Measurements from ENCODE around the gene CDYL2. TPM values are rescaled to one million over a fixed set of nuclear protein-coding genes. Genes with fewer than 3 reads are reported as not detected.
"Not testable (repeated sequence)": the region's sequence is repeated elsewhere in the genome, so short reads cannot be mapped to it uniquely, and the experiment has no call there.

The CDYL2 gene
- total and polyA plus RNA-seq, 2 experiments from 2014 or later: 7.4 to 12.2 TPM

- Histone ChIP-seq H3K27me3 (no peaks in the 10 kb centered on the region), H3K4me2 (peak overlapping the region; percentile 12), H2AFZ (no peak overlapping the region), H3K9me2 (replicated peaks; ENCODE audit: insufficient read depth) (no peaks in the 10 kb centered on the region), H3K79me2 (peaks cover 37% of the 10 kb centered on the region), H3K36me3 (replicated peaks; ENCODE audit: insufficient read depth, low read depth) (no peaks in the 10 kb centered on the region), H3K4me3 (no peak overlapping the region), H4K20me1 (ENCODE audit: insufficient read depth, poor library complexity, severe bottlenecking) (no peaks in the 10 kb centered on the region), H3K9me3 (ENCODE audit: low read depth) (no peaks in the 10 kb centered on the region), H3K4me1 (ENCODE audit: insufficient read depth) (no peaks in the 10 kb centered on the region), H3K27ac (no peak overlapping the region)
- TF ChIP-seq EZH2phosphoT487 (IDR thresholded peaks at IDR 0.05; ENCODE audit: low read depth, severe bottlenecking, unreplicated experiment) (no peak), CTCF (IDR thresholded peaks at IDR 0.05; ENCODE audit: poor library complexity) (no peak), EZH2 (IDR thresholded peaks at IDR 0.05; ENCODE audit: borderline replicate concordance) (no peak)
- DNase-seq (ENCODE audit: low spot score): peak; percentile 18
- 70% methylated on average over 5 of the region's 5 CpGs for WGBS (ENCODE audit: low lambda C conversion rate, missing lambda C conversion rate)
Observed at GRCh38 chr16:80790751-80791150, 13.6 kb downstream of the CDYL2 start.

- no peak overlapping the region for H3K4me3 ChIP-seq
- DNase-seq (ENCODE audit: low spot score): no peak
- H3K4me1 ChIP-seq (ENCODE audit: insufficient read depth): no peaks in the 10 kb centered on the region
- H3K9me3 ChIP-seq (ENCODE audit: low read depth): peaks cover 7% of the 10 kb centered on the region
- no peaks in the 10 kb centered on the region for H3K9me2 ChIP-seq (replicated peaks; ENCODE audit: insufficient read depth)
- no peaks in the 10 kb centered on the region for H3K27me3 ChIP-seq
- TF ChIP-seq EZH2 (IDR thresholded peaks at IDR 0.05; ENCODE audit: borderline replicate concordance) (no peak), EZH2phosphoT487 (IDR thresholded peaks at IDR 0.05; ENCODE audit: low read depth, severe bottlenecking, unreplicated experiment) (no peak), CTCF (IDR thresholded peaks at IDR 0.05; ENCODE audit: poor library complexity) (no peak)
- H2AFZ ChIP-seq: no peak overlapping the region
- no peaks in the 10 kb centered on the region for H3K36me3 ChIP-seq (replicated peaks; ENCODE audit: insufficient read depth, low read depth)
- 77% methylated on average over 2 of the region's 2 CpGs for WGBS (ENCODE audit: low lambda C conversion rate, missing lambda C conversion rate)
- no peak overlapping the region for H3K4me2 ChIP-seq
- no peaks in the 10 kb centered on the region for H4K20me1 ChIP-seq (ENCODE audit: insufficient read depth, poor library complexity, severe bottlenecking)
- H3K79me2 ChIP-seq: peaks cover 52% of the 10 kb centered on the region
- H3K27ac ChIP-seq: no peak overlapping the region
Observed at GRCh38 chr16:80788027-80788426, 16.4 kb downstream of the CDYL2 start.

GRCh38 chr16:80786561-80786960, 17.8 kb downstream of the CDYL2 start:
- H3K79me2 ChIP-seq: peaks cover 46% of the 10 kb centered on the region
- WGBS (ENCODE audit: low lambda C conversion rate, missing lambda C conversion rate): 93% methylated on average over 3 of the region's 3 CpGs
- H3K4me1 ChIP-seq (ENCODE audit: insufficient read depth): not testable (repeated sequence)

GRCh38 chr16:80784951-80785350, 19.4 kb downstream of the CDYL2 start:
- Histone ChIP-seq H3K27me3 (no peaks in the 10 kb centered on the region), H2AFZ (no peak overlapping the region), H3K4me3 (no peak overlapping the region), H3K27ac (no peak overlapping the region), H3K4me2 (no peak overlapping the region), H3K79me2 (peaks cover 54% of the 10 kb centered on the region), H4K20me1 (ENCODE audit: insufficient read depth, poor library complexity, severe bottlenecking) (no peaks in the 10 kb centered on the region), H3K9me3 (ENCODE audit: low read depth) (peaks cover 7% of the 10 kb centered on the region), H3K9me2 (replicated peaks; ENCODE audit: insufficient read depth) (no peaks in the 10 kb centered on the region), H3K4me1 (ENCODE audit: insufficient read depth) (no peaks in the 10 kb centered on the region), H3K36me3 (replicated peaks; ENCODE audit: insufficient read depth, low read depth) (no peaks in the 10 kb centered on the region)
- 90% methylated on average over 3 of the region's 3 CpGs for WGBS (ENCODE audit: low lambda C conversion rate, missing lambda C conversion rate)
- TF ChIP-seq EZH2phosphoT487 (IDR thresholded peaks at IDR 0.05; ENCODE audit: low read depth, severe bottlenecking, unreplicated experiment) (no peak), CTCF (IDR thresholded peaks at IDR 0.05; ENCODE audit: poor library complexity) (no peak), EZH2 (IDR thresholded peaks at IDR 0.05; ENCODE audit: borderline replicate concordance) (no peak)
- no peak for DNase-seq (ENCODE audit: low spot score)

More at GRCh38 chr16:80786561-80786960, 17.8 kb downstream of the CDYL2 start:
- H3K9me2 ChIP-seq (replicated peaks; ENCODE audit: insufficient read depth); H4K20me1 ChIP-seq (ENCODE audit: insufficient read depth, poor library complexity, severe bottlenecking); DNase-seq (ENCODE audit: low spot score); H3K36me3 ChIP-seq (replicated peaks; ENCODE audit: insufficient read depth, low read depth); H3K9me3 ChIP-seq (ENCODE audit: low read depth); H2AFZ ChIP-seq; H3K4me2 ChIP-seq; H3K27ac ChIP-seq; H3K4me3 ChIP-seq; H3K27me3 ChIP-seq: not testable (repeated sequence)

Data from hepatocyte (in vitro differentiated cells).